Nephron (organoid): Measurements from ENCODE around the gene ARAP1.
A peak's percentile ranks its signal among the peaks of the same experiment; 100 is the strongest.

Experiments
- H3K27ac Mint-ChIP-seq, 3 experiments: 2 replicates each; pipeline ENCODE4 v1.8.0; 2020; ENCODE audit warnings: mixed read lengths in 3 of 3, mild to moderate bottlenecking in 2 of 3, moderate library complexity in 1 of 3
- H3K27me3 Mint-ChIP-seq: 2 replicates; pipeline ENCODE4 v1.8.0; 2021; ENCODE audit warnings: low read depth, mild to moderate bottlenecking, moderate library complexity, mixed read lengths
- H3K36me3 Mint-ChIP-seq: 2 replicates; pipeline ENCODE4 v1.8.0; 2020; ENCODE audit warnings: low read depth, mixed read lengths
- H3K4me1 Mint-ChIP-seq: 2 replicates; pipeline ENCODE4 v1.8.0; 2020; ENCODE audit warnings: mixed read lengths
- H3K4me3 Mint-ChIP-seq, 3 experiments: 2 replicates each; pipeline ENCODE4 v1.8.0; 2020; ENCODE audit warnings: mild to moderate bottlenecking in 3 of 3, mixed read lengths in 3 of 3, moderate library complexity in 2 of 3
- H3K9me3 Mint-ChIP-seq: 2 replicates; pipeline ENCODE4 v1.8.0; 2020; ENCODE audit warnings: mixed read lengths
- CTCF ChIP-seq, 3 experiments: fragments of 200-600 bp; sonication (generic); IDR thresholded peaks; one replicate each; pipeline ENCODE4 v1.5.0; 2021; ENCODE audit warnings: antibody characterized with exemption in 3 of 3; ENCODE audit not compliant: unreplicated experiment in 3 of 3

Gene ARAP1

DNA sequence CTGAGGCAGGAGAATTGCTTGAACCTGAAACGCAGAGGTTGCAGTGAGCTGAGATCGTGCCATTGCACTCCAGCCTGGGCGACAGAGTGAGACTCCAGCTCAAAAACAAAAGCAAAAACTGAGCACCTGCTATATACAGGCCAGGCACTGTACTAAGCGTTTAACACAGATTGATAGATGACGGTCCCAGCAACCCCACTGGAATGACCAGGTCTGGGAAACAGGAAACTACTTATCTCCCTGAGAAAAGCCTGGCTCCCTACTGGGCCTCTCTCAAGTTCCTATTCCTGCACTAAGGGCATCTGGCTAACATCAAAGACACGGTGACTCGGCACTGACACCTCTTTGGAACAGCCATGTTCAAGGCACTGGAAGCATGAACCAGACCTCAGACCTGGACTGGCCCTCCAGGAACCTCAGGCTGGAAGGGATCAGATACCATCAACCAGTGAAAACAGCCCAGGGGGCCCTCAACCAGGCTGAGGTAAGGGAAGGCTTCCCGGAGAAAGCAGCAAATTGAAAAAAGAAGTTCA lies 16.6 kb downstream of the ARAP1 start:
- Mint-ChIP-seq H3K9me3 (no peaks in the 10 kb centered on the region), H3K4me3 (no peak overlapping the region), H3K4me1 (peaks cover 5% of the 10 kb centered on the region), H3K36me3 (peaks cover 9% of the 10 kb centered on the region), H3K27me3 (peaks cover 7% of the 10 kb centered on the region), H3K27ac (peak overlapping the region in 1 of 3 experiments; percentile 32)
- TF ChIP-seq CTCF (IDR thresholded peaks at IDR 0.05; ENCODE audit: unreplicated experiment in 3 of 3), result no peak

- no peaks in the 10 kb centered on the region for H3K9me3 Mint-ChIP-seq
- H3K36me3 Mint-ChIP-seq, result peaks cover 17% of the 10 kb centered on the region
- H3K27ac Mint-ChIP-seq, result no peak overlapping the region
- no peak overlapping the region for H3K4me3 Mint-ChIP-seq
- no peak for TF ChIP-seq CTCF (IDR thresholded peaks at IDR 0.05; ENCODE audit: unreplicated experiment in 3 of 3)
- peaks cover 4% of the 10 kb centered on the region for H3K27me3 Mint-ChIP-seq
- peaks cover 5% of the 10 kb centered on the region for H3K4me1 Mint-ChIP-seq
Measured at GRCh38 chr11:72732329-72732728, 19.9 kb downstream of the ARAP1 start.

GRCh38 chr11:72730737-72731136 lies 21.5 kb downstream of the ARAP1 start:
- H3K9me3 Mint-ChIP-seq, result no peaks in the 10 kb centered on the region
- H3K36me3 Mint-ChIP-seq, result peaks cover 17% of the 10 kb centered on the region
- no peak overlapping the region for H3K27ac Mint-ChIP-seq
- H3K4me3 Mint-ChIP-seq, result no peak overlapping the region
- peaks cover 2% of the 10 kb centered on the region for H3K4me1 Mint-ChIP-seq
- no peak for TF ChIP-seq CTCF (IDR thresholded peaks at IDR 0.05; ENCODE audit: unreplicated experiment in 3 of 3)
- H3K27me3 Mint-ChIP-seq, result peaks cover 4% of the 10 kb centered on the region

GRCh38 chr11:72730243-72730642 lies 22.0 kb downstream of the ARAP1 start:
- TF ChIP-seq CTCF (IDR thresholded peaks at IDR 0.05; ENCODE audit: unreplicated experiment in 3 of 3), result no peak
- Mint-ChIP-seq H3K9me3 (no peaks in the 10 kb centered on the region), H3K4me3 (no peak overlapping the region), H3K36me3 (peaks cover 17% of the 10 kb centered on the region), H3K27me3 (peaks cover 4% of the 10 kb centered on the region), H3K4me1 (peaks cover 7% of the 10 kb centered on the region), H3K27ac (no peak overlapping the region)

DNA sequence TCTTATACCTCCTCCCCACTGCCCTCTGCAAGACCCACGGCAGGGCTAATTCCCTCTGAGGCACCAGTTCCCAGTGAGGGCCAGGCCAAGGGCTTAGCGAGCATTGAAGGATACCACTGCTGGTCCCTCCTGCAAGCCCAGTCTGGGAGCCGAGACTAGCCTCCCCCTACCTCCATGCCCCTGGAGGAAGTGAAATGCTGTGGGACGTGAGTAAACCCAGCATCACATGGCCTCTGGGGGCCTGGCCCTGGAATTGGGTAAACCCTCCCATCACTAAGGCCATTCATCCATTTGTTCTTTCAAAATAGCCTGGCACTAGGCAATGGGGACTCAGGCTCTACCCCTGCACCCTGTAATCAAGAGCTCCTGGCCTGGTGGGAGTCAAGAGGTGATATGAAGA lies 24.7 kb downstream of the ARAP1 start:
- TF ChIP-seq CTCF (IDR thresholded peaks at IDR 0.05; ENCODE audit: unreplicated experiment in 3 of 3), result no peak
- Mint-ChIP-seq H3K4me1 (peaks cover 12% of the 10 kb centered on the region), H3K4me3 (no peak overlapping the region), H3K9me3 (no peaks in the 10 kb centered on the region), H3K27me3 (peaks cover 4% of the 10 kb centered on the region), H3K36me3 (peaks cover 17% of the 10 kb centered on the region), H3K27ac (peak overlapping the region; percentile 12 to 66 (median 42))
